ENCODE results near the gene ATP9B. TPM values are rescaled to one million over a fixed set of nuclear protein-coding genes. Genes with fewer than 3 reads are reported as not detected.

Gene ATP9B
- total RNA-seq, 1 experiment from 2014 or later: 20.9 TPM

DNA sequence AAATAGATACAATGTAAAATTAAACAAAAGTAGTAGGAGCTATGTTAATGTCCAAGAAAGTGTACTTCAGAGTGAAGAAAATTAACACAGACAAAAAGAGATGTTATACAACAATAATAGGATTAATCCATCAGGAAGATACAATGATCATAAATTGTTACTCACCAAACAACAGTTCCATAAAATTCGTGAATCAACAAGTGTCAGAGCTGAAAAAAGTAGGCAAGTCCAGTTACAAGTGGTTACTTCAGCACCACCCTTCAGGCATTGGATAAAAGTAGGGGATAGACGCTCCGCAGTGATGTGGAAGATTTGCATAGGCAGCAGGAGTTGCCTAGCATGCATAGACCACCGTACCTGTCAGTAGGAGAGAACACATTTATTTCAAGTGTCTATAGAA is 77.8 kb downstream of the ATP9B start:
- Histone ChIP-seq H4K8ac (replicated peaks; ENCODE audit: insufficient read length, low read depth, low read length) (no peak overlapping the region), H3K79me1 (ENCODE audit: insufficient read depth, low read depth, low read length, poor library complexity, severe bottlenecking) (no peaks in the 10 kb centered on the region), H4K91ac (ENCODE audit: insufficient read length, low read depth, low read length) (no peak overlapping the region), H3K23me2 (ENCODE audit: insufficient read length, low read depth, low read length, poor library complexity, severe bottlenecking) (no peaks in the 10 kb centered on the region), H3K4me1 (ENCODE audit: insufficient read depth, low read length) (no peaks in the 10 kb centered on the region), H3K9ac (ENCODE audit: extremely low read depth, insufficient read length, low read length) (no peak overlapping the region), H3K23ac (ENCODE audit: insufficient read length, low read depth, low read length) (no peak overlapping the region), H2BK120ac (ENCODE audit: low read depth, low read length, poor library complexity, severe bottlenecking) (no peak overlapping the region), H2BK5ac (ENCODE audit: insufficient read length, low read length) (no peak overlapping the region), H3K4ac (ENCODE audit: low read depth, low read length) (no peak overlapping the region), H3K9me3 (ENCODE audit: control insufficient read depth, low read depth, low read length) (no peaks in the 10 kb centered on the region), H4K20me1 (ENCODE audit: control insufficient read depth, insufficient read depth, insufficient read length) (no peaks in the 10 kb centered on the region), H2BK12ac (ENCODE audit: insufficient read length, low read depth, low read length) (no peak overlapping the region), H3K27ac (ENCODE audit: insufficient read length, low read depth, low read length) (no peak overlapping the region), H3T11ph (ENCODE audit: low read length) (no peak overlapping the region), H3K14ac (ENCODE audit: insufficient read depth, low read length) (no peak overlapping the region), H3K27me3 (ENCODE audit: insufficient read depth, low read length) (no peaks in the 10 kb centered on the region), H4K5ac (ENCODE audit: insufficient read length, low read depth, low read length) (no peak overlapping the region), H3K56ac (ENCODE audit: insufficient read length, low read depth, low read length) (no peak overlapping the region), H3K79me2 (ENCODE audit: insufficient read depth, low read length) (no peaks in the 10 kb centered on the region), H2AK5ac (ENCODE audit: insufficient read length, low read length) (no peak overlapping the region), H2AFZ (ENCODE audit: low read length) (no peak overlapping the region), H2BK20ac (ENCODE audit: low read depth, low read length, poor library complexity, severe bottlenecking) (no peak overlapping the region), H2BK15ac (ENCODE audit: low read depth, low read length) (no peak overlapping the region), H3K18ac (ENCODE audit: insufficient read length, low read depth, low read length) (no peak overlapping the region), H3K4me2 (ENCODE audit: insufficient read depth, insufficient read length, low read length) (no peak overlapping the region)
- whole genome bisulfite sequencing (ENCODE audit: extremely low coverage, insufficient read length, low lambda C conversion rate): no CpG with 5 or more reads among the region's 4 CpGs
- Mint-ChIP-seq H3K9me3 (no peaks in the 10 kb centered on the region; a peak in 1 of 5 replicates), H3K4me3 (no peak overlapping the region), H3K4me1 (no peaks in the 10 kb centered on the region), H3K36me3 (ENCODE audit: insufficient read depth in 1 of 3, low read depth in 3 of 3) (peaks cover 15 to 34% (median 21%) of the 10 kb centered on the region in 3 experiments; a peak in 6 of 7 replicates), H3K27ac (no peak overlapping the region), H3K27me3 (ENCODE audit: low read depth) (no peaks in the 10 kb centered on the region)
- TF ChIP-seq CTCF (conservative IDR thresholded peaks at IDR 0.05): no peak
- DNase-seq: no peak
